Stimulated activated CD4-positive, alpha-beta T cell treated with anti-CD3 and anti-CD28 coated beads, TNF-alpha, amount 100 ng/mL, for 4 hours (primary cell): ENCODE results near the gene ATOSB.

Experiments
- DNase-seq, 3 experiments: peaks; one replicate each; pipeline ENCODE4 v3.0.0-alpha.2; 2020; ENCODE audit warnings: low read depth in 3 of 3

ATOSB gene

GRCh38 chr9:35114113-35114839 is 1.4 kb downstream of the ATOSB start:
- DNase-seq: peak in 2 of 3 experiments; percentile 48 to 59

- DNase-seq: no peak
Observed at GRCh38 chr9:35112257-35113020, 3.2 kb downstream of the ATOSB start.

GRCh38 chr9:35111001-35111933 is 4.4 kb downstream of the ATOSB start:
- DNase-seq: peak; percentile 87 to 94 (median 91)

GRCh38 chr9:35110327-35110761 is 5.3 kb downstream of the ATOSB start:
- no peak for DNase-seq

- DNase-seq: no peak
Observed at GRCh38 chr9:35108946-35109575, 6.6 kb downstream of the ATOSB start.

GRCh38 chr9:35108461-35108860 is 7.2 kb downstream of the ATOSB start:
- no peak for DNase-seq

- DNase-seq: no peak
Observed at GRCh38 chr9:35107297-35108290, 8.1 kb downstream of the ATOSB start.

- DNase-seq: no peak
Observed at GRCh38 chr9:35106343-35106730, 9.3 kb downstream of the ATOSB start.

GRCh38 chr9:35105571-35106342 is 9.9 kb downstream of the ATOSB start:
- DNase-seq: no peak

GRCh38 chr9:35105126-35105525 is 10.5 kb downstream of the ATOSB start:
- DNase-seq: no peak

GRCh38 chr9:35104586-35104985 is 11.1 kb downstream of the ATOSB start:
- no peak for DNase-seq

GRCh38 chr9:35103660-35104191 is 11.9 kb downstream of the ATOSB start:
- no peak for DNase-seq

- DNase-seq: peak; percentile 71 to 86 (median 83)
Observed at GRCh38 chr9:35102769-35103659, 12.6 kb downstream of the ATOSB start, which contains the start of gene STOML2. Gene STOML2 (minus strand): TSS chr9:35103131. CDS start chr9:35103094, 37 bp downstream.

GRCh38 chr9:35102465-35102768 is 13.2 kb downstream of the ATOSB start:
- no peak for DNase-seq

- DNase-seq: no peak
Observed at GRCh38 chr9:35097573-35097972, 18.1 kb downstream of the ATOSB start.

- peak; percentile 77 to 83 (median 81) for DNase-seq
Observed at GRCh38 chr9:35096035-35096849, 19.4 kb downstream of the ATOSB start, which contains the start of gene PIGO. Gene PIGO (minus strand): TSS chr9:35096591. CDS start chr9:35095565, 1,026 bp downstream.

GRCh38 chr9:35091536-35091935 is 24.1 kb downstream of the ATOSB start:
- no peak for DNase-seq
